MM.1S (cell line): Measurements from ENCODE around the gene PACS2.

Experiments
- CTCF ChIP-seq: fragments of 300-600 bp; sonication (generic); IDR thresholded peaks from 2 replicates; pipeline ENCODE4 v1.5.1; 2016; ENCODE audit warnings: antibody characterized with exemption, low read length, mixed read lengths
- EZH2phosphoT487 ChIP-seq: fragments of 300-600 bp; sonication (generic); IDR thresholded peaks from 2 replicates; pipeline ENCODE4 v1.6.1; 2018; ENCODE audit warnings: antibody characterized with exemption, low read length

- no peak for TF ChIP-seq CTCF
- TF ChIP-seq EZH2phosphoT487, result no peak
Observed at GRCh38 chr14:105444859-105445258, 130.3 kb downstream of the PACS2 start.
